ENCODE measurements around the gene ATG4B. TPM values are rescaled to one million over a fixed set of nuclear protein-coding genes. Genes with fewer than 3 reads are reported as not detected.

The ATG4B gene
- total RNA-seq, 3 donors from 2014 or later = 47.7 to 71.1 (median 64.2) TPM

- H3K4me3 ChIP-seq = no peak overlapping the region
- no peaks in the 10 kb centered on the region for H3K27me3 ChIP-seq
- DNase-seq (ENCODE audit: low spot score in 2 of 2) = no peak
- no peak for TF ChIP-seq POLR2AphosphoS5 (IDR thresholded peaks at IDR 0.05)
- TF ChIP-seq, protein P1, sequence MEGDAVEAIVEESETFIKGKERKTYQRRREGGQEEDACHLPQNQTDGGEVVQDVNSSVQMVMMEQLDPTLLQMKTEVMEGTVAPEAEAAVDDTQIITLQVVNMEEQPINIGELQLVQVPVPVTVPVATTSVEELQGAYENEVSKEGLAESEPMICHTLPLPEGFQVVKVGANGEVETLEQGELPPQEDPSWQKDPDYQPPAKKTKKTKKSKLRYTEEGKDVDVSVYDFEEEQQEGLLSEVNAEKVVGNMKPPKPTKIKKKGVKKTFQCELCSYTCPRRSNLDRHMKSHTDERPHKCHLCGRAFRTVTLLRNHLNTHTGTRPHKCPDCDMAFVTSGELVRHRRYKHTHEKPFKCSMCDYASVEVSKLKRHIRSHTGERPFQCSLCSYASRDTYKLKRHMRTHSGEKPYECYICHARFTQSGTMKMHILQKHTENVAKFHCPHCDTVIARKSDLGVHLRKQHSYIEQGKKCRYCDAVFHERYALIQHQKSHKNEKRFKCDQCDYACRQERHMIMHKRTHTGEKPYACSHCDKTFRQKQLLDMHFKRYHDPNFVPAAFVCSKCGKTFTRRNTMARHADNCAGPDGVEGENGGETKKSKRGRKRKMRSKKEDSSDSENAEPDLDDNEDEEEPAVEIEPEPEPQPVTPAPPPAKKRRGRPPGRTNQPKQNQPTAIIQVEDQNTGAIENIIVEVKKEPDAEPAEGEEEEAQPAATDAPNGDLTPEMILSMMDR (IDR thresholded peaks at IDR 0.05) = no peak
- no peak for TF ChIP-seq POLR2A (IDR thresholded peaks at IDR 0.05)
- intact Hi-C loops (cut with DNase I; ENCODE audit: low total_unique reads) = no loop called here
- no peaks in the 10 kb centered on the region for H3K4me1 ChIP-seq
- no peaks in the 10 kb centered on the region for H3K9me3 ChIP-seq
- no peak overlapping the region for H3K27ac ChIP-seq
- peaks cover 8% of the 10 kb centered on the region for H3K36me3 ChIP-seq
These were observed 35.7 kb upstream of the ATG4B start for GRCh38 chr2:241601841-241602240.

DNA sequence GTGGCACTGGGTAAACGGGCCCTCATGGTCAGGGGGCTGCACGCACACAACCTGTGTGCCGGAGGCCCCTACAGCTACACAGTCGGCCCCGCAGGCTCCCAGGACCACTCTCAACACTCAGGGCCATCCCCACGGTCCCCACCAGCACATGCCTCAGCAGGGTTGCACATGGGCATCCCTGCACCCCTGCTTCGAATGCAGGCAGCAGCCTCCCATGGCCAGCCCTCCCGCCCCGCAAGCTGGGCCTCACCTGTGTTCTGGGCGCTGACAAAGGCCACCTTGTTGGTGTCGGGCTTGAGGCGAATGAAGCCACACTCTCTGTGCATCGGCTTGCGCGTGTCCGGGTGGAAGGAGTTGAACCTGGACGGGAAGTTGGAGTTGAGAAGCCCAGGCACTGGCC is 34.8 kb upstream of the ATG4B start:
- no peak overlapping the region for H3K27ac ChIP-seq

GRCh38 chr2:241603686-241604085 is 33.8 kb upstream of the ATG4B start:
- no peaks in the 10 kb centered on the region for H3K27me3 ChIP-seq
- TF ChIP-seq POLR2A (IDR thresholded peaks at IDR 0.05) = no peak
- TF ChIP-seq POLR2AphosphoS5 (IDR thresholded peaks at IDR 0.05) = no peak
- TF ChIP-seq, protein P1 (IDR thresholded peaks at IDR 0.05) = no peak
- no peaks in the 10 kb centered on the region for H3K9me3 ChIP-seq
- H3K36me3 ChIP-seq = peaks cover 8% of the 10 kb centered on the region
- no peaks in the 10 kb centered on the region for H3K4me1 ChIP-seq
- no peak for DNase-seq (ENCODE audit: low spot score in 2 of 2)
- no peak overlapping the region for H3K27ac ChIP-seq
- intact Hi-C loops (cut with DNase I; ENCODE audit: low total_unique reads) = no loop called here
- no peak overlapping the region for H3K4me3 ChIP-seq

More for the DNA sequence above, 34.8 kb upstream of the ATG4B start:
- Histone ChIP-seq H3K4me1 (no peaks in the 10 kb centered on the region), H3K9me3 (no peaks in the 10 kb centered on the region), H3K27me3 (no peaks in the 10 kb centered on the region), H3K4me3 (no peak overlapping the region), H3K36me3 (peaks cover 8% of the 10 kb centered on the region)
- TF ChIP-seq POLR2A (IDR thresholded peaks at IDR 0.05) (no peak), POLR2AphosphoS5 (IDR thresholded peaks at IDR 0.05) (no peak)
- TF ChIP-seq, protein P1 (IDR thresholded peaks at IDR 0.05) = no peak
- intact Hi-C loops (cut with DNase I; ENCODE audit: low total_unique reads) = no loop called here
- no peak for DNase-seq (ENCODE audit: low spot score in 2 of 2)

DNA sequence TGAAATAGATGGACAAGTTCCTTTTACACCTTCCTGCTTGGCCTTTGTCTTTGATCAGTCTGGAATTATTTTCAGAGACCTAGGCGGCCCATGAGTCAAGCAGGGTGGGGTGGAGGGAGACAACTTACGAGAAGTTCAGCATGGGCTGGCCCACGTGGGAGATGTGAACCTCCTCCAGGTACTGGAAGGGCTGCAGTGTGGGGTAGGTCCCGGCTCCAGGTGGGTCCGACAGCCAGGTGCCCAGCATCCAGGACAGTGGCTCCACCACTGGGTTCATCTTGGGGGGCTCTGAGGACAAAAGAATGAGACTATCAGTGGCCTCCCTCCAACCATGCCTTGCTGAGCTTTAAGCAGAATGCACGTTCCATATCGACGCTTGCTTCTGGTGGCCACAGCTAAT is 31.3 kb upstream of the ATG4B start:
- Histone ChIP-seq H3K4me1 (no peaks in the 10 kb centered on the region), H3K4me3 (no peak overlapping the region), H3K9me3 (no peaks in the 10 kb centered on the region), H3K27ac (no peak overlapping the region), H3K27me3 (no peaks in the 10 kb centered on the region), H3K36me3 (peaks cover 8% of the 10 kb centered on the region)
- TF ChIP-seq, protein P1 (IDR thresholded peaks at IDR 0.05) = no peak
- no peak for TF ChIP-seq POLR2AphosphoS5 (IDR thresholded peaks at IDR 0.05)
- no peak for TF ChIP-seq POLR2A (IDR thresholded peaks at IDR 0.05)
- intact Hi-C loops (cut with DNase I; ENCODE audit: low total_unique reads) = no loop called here
- DNase-seq (ENCODE audit: low spot score in 2 of 2) = no peak

- Histone ChIP-seq H3K9me3 (no peaks in the 10 kb centered on the region), H3K4me1 (no peaks in the 10 kb centered on the region), H3K4me3 (no peak overlapping the region), H3K27ac (no peak overlapping the region), H3K27me3 (no peaks in the 10 kb centered on the region), H3K36me3 (no peaks in the 10 kb centered on the region)
- no peak for TF ChIP-seq POLR2A (IDR thresholded peaks at IDR 0.05)
- no peak for TF ChIP-seq POLR2AphosphoS5 (IDR thresholded peaks at IDR 0.05)
- TF ChIP-seq, protein P1 (IDR thresholded peaks at IDR 0.05) = no peak
- intact Hi-C loops (cut with DNase I; ENCODE audit: low total_unique reads) = no loop called here
- no peak for DNase-seq (ENCODE audit: low spot score in 2 of 2)
These were observed 30.2 kb upstream of the ATG4B start for GRCh38 chr2:241607162-241607885.
